ENCODE results near the gene OLFML3.
"Not testable (repeated sequence)": the region's sequence is repeated elsewhere in the genome, so short reads cannot be mapped to it uniquely, and the experiment has no call there.

Gene OLFML3

DNA sequence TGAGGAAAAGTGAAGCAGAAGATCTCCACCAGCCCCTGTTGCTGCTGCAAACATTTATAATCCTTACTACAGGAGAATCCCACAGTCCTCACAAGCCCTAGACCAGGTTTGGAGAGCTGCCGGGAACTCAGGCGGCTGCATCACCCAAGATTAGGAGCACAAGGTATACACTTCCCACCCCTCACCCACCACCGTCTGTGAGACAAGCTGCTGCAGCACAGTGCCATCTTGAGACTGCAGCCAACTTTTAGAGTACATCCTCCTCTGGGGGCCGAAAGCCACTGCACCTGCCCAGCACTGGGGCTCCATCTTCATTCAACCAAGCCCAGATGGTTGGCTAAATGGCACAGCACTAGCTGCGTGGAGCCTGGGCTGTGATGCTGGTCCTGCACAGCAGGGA is 13.8 kb downstream of the OLFML3 start:
- DNase-seq, result peak; percentile 28

DNA sequence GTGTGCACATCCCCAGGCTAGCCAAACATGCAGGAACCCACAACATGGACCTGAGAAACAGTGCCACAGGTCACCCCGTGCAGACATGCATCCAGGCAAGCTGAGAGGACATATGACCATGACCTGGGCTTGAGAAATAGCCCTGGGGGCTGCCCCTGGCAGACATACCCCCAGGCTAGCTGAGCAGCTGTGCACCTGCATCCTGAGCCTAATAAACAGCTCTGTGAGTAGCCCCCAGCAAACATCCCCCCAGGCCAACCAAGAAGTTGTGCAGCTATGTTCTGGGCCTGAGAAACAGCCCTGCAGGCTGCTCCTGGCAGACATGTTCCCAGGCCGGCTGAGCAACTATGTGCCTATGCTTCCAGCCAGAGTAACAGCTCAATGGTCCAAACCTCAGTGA is 14.5 kb downstream of the OLFML3 start:
- no peak for DNase-seq

DNA sequence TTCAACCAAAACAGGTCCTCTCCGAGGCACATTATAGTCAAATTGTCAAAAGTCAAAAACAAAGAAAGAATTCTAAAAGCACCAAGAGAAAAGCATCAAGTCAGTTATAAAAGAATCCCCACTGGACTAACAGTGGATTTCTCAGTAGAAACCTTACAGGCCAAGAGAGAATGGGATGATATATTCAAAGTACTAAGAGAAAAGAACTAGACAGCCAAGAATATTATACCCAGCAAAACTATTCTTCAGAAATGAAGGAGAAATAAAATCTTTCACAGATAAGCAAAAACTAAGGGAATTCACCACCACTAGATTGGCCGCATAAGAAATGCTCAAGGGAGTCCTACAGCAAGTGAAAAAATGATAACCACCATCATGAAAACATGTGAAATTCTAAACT is 16.1 kb downstream of the OLFML3 start:
- no peak for DNase-seq

DNA sequence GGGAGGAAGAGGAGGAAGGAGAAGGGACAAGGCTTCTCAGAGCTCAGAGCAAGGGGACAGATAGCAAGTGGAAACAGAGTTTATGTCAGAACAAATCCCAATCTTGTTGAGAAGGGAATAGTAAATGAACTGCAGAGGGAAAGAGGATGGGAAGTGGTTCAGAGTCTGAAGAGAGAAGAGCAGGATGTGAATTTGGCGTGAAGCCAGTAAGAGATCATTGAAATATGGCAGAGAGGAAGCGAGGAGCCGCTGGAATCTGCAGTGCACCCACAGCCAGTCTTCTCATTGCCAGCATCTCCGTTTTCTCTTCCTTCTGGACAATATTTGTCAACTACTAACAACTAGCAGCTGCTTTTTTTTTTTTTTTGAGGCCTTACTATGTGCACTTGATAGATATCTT is 19.1 kb downstream of the OLFML3 start:
- DNase-seq, result peak; percentile 53

DNA sequence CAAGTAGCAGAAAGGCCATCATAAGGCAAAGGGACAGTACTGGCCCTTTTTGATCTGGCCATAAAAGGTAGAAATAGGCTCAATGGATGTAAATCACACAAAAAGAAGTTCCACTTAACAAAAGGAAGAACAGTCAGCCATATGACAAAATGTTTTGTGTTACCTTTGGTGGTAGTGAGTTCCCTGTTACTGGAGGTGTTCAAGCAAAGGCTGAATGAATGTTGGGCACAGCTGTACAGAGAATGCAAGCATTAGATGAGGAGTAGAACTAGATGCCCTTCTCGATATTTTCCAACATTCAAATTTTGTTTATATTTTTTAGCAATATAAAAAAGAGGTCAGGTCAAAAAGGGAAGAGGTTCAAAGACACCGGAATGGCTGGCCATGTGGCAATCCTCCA is 20.0 kb downstream of the OLFML3 start:
- no peak for DNase-seq

DNA sequence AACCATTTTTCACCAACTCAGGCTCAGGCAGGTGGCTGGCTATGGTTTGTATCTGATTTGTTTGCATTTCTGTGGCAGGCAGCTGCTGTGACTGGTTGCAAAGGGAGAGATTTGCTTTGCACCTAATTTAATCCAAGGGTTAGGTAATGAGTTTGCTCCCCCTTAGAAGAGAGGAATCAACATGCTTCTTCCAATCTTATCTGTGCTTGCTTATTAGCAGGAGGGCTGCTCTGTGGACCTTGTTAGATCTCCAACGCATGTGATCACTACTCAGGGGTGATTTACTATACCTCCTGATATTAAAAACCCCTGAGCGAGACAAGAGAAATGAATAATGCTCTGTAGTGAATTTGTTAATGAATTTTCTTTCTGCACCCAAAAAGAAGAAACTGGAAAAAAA is 20.5 kb downstream of the OLFML3 start:
- peak; percentile 15 for DNase-seq

DNA sequence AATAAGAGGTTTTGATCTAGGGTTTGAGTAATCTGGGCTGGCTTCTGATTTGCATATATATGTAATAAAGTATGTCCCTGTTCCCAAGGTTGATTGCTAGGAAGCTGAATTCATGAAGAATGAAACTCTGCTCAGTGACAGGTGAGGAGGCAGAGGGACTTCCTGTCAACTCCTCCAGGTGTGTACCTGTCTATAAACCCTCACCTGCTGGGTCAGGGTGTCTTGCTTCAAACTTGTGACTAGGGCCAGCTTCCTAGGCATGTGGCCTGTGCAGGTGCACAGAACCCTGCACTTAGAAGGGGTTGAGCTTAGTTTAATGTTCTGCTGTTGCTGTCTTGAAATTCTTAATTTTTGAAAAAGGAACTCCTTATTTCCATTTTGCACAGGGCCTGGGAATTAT is 21.1 kb downstream of the OLFML3 start:
- DNase-seq, result no peak

DNA sequence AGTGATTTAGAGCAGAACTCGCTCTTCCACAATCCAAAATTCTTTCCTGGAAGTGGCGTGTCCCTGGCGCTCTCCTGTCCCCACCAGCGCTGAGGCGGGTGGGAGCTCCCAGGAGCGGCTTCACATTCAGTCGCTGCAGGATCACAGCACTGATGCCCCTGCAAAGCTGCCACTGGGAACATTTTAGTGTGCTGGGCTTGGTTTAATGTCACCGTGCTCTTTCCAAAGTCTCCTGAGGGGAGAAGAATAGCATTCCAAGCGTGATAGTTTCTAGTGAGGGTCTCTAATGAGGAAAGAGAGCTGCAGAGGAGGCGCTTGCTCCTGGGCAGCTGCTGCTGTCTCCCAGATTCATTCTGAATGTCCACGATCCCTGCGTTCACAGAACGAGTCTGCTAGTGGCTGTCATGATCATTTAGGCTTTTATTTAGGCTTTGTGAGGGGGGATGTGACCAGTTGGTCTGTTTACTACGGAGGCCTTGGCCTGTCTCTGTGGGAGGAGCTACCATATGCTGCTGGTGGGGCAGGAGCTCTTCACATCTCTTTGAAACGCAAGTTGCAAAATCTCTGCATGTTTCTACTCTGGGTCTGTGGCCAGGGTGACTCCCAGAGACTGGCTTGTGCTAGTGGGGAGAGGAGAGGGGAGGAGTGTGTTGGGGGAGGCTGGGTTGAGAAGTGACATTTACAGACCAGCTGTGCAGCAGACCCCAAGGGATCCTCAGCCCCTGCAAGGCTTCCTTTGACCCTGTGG is 23.4 kb downstream of the OLFML3 start:
- peak; percentile 13 for DNase-seq

DNA sequence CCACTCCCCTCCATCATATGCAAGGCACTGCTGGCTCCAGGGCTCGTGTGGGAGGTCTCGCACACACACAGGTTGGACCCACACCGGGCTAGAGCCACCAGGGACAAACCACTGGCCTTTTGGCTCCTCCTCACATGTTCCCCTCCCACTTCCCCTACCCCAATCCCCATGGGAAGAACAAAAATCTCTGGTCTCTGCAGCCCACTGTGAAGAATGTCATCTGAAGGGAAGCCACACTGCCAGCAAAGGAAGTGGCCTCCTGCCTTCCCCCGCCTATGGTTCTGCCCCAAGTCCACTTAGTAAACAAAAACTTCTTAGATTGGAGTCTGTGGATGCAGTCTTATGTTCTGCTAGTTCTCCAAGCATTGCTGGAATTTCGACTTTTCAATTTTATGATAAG is 24.2 kb downstream of the OLFML3 start:
- DNase-seq, result no peak

DNA sequence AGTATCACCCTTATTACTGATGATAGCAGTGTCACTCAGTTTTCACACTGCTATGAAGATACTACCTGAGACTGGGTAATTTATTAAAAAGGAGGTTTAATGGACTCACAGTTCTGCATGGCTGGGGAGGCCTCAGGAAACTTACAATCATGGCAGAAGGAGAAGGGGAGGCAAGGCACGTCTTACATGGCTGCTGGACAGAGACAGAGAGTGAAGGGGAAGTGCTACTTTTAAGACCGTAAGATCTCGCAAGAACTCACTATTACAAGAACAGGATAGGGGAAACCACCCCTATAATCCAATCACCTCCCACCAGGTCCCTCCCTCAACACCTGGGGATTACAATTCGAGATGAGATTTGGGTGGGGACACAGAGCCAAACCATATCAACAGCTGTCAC is 27.6 kb downstream of the OLFML3 start:
- DNase-seq, result not testable (repeated sequence)

DNA sequence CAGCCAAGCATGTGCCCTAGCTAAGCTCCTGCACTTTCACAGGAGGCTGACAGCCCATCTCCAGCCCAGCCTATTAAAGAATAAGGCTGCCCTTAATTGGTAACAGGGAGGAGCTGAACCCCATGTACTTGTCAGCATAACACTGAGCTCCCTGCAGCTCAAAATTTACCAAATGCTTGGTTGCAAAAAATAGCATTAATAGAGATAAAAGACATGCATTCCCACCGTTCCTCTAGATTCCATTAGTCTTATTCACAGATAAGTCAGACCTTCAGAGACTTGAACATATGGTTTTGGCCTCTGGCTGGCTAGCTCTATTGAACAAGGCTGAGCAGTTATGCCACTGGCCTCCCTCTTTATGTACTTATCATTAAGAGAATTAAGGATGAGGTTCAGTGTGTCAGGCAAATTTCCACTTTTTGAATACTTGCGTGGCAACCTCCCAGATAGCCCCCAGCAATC is 29.2 kb downstream of the OLFML3 start:
- DNase-seq, result peak; percentile 45

DNA sequence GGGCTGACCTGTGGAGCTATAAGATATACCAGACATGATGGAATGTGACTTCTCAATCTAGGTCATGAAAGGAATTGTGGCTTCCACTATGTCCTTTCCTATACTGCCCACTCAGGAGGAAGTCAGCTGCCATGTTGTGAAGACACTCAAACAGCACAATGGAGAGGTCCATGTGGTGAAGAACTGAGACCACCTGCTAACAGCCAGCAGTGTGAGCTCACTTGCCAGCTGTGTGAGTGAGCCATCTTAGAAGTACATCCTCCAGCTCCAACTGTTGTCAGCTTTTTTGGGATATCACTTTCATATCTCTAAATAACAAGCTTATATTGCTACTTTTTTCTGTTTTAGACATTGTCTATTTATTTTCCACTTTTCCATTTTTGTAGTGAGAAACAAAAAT is 29.7 kb downstream of the OLFML3 start:
- DNase-seq, result no peak

DNA sequence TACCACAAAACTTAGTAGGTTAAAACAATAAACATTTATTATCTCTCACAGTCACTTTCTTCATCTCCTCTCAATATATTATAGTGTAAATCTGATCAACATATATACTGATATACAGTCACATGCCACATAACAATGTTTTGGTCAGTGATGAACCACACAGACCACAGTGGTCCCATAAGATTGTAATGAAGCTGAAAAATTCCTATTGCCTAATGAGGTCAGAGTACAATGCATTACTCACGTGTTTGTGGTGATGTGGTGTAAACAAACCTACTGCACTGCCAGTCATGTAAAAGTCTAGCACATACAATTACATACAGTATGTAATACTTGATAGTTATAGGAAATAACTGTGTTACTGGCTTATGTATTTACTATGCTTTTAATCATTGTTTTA is 30.1 kb downstream of the OLFML3 start:
- DNase-seq, result no peak

DNA sequence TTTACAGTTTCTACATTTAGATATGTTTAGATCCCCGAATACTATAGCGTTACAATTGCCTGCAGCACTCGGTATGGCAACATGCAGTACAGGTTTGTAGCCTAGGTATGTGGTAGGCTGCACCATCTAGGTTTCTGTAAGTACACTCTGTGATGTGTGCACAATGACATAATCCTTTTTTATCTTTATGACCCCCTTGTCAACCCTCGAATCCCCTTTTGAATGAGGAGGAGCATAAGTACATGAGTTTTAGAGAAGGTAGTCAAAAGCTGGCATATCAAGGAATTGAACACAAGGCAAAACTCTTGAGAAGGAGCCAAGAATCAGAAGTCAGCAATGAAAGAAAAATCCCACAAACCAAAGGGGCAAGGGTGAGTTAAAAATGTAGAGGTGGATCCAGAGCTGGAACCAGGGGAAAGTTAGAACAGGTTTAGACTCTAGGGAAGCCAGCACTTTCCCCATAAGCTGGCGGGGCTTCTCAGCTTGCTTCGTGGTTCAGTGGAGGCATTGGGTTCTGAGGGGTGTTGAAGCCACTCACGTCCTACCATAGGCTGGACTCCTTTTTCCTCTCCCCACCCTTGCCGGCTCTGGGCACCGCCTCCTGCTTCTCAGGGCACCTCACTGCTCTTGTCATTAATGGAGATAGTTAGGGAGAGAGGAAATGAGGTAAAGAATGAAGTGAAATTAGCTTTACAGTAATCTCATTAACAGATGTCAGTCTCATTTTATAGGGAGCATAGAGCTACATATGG is 31.3 kb downstream of the OLFML3 start:
- DNase-seq, result peak; percentile 51

DNA sequence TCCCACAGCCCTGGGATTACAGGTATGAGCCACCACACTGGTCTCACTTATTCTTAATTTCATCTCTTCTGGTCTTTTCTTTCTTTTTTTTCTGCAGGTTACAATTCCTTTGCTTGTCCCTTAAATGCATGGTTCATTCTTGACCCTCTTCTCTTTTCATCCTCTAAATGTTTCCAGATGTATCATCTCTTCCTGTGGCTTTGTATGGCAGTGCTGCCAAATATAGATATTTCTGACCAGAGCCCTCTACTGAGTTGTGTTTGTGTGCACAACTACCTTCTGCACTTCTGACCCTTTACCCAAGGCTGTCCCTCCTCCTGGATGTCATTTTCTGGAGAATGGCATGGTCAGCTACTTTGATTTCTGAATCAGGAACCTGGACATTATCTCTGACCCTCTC is 32.5 kb downstream of the OLFML3 start:
- DNase-seq, result no peak

DNA sequence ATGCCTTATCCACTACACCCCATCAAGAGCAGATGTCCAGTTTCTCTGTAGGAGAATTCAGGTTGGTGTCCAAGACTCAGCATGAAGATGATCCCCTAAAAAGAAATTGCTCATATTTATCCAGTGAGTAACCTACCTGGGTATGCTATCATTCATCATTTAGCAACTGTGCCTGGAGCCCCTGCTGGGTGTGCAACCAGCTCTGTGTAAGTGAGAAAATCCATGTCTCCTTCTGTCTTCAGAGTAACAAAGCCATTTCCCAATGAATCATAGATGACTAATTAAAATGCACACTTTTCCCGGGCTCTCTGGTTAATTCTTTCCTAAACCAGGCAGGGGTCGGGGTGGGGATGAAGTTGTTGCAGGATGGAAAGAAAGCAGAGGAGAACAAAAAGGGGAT is 35.8 kb downstream of the OLFML3 start:
- DNase-seq, result no peak

DNA sequence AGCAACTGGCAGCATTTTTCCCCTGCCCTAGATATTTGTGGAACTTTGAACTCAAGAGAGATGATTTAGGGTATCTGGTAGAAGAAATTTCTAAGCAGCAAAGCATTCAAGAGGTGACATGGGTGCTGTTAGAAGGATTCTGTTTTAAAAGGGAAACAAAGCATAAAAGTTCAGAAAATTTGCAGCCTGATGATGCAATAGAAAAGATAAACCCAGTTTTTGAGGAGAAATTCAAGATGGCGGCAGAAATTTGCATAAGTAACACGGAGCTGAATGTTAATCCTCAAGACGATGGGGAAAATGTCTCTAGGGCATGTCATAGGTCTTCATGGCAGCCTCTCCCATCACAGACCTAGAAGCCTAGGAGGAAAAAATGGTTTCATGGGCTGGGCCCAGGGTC is 40.5 kb downstream of the OLFML3 start:
- DNase-seq, result not testable (repeated sequence)

DNA sequence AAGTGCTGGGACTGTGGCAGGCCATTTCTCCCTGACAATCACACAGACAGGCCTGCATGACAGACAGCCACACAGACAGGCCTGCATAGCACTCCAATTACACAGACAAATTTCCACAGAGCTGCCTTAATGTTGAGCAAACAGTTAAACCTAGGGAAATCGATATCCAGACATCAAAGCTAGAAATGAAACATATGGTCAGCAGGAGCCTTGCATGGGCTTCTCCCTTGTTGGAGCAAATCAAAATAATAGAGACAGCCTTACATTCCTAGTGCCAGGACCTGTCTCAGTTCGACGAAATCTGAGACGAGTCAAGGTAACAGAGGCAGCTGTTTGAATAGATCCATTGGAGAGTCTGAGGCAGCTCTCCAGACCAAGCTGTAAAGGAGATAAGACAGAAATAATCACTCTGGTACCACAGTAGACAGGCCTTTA is 42.4 kb downstream of the OLFML3 start:
- DNase-seq, result peak; percentile 33

DNA sequence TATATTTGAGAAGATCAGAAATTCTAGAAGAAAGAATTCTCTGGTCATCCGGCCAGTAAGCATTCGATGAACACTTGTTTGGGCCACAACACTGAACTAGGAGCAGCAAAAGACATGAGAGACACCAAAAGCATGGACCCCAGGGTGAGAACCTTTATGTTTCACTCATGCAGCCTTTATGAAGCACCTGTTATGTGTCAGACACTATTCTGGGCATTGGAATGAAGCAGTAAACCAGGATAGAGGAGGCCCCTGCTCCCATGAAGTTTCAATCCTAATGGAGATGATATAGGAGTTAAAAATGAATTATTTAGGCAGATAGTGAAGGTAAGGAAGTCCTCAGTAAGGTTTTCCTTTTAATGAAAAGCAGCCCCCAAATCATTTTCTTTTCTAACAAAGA is 43.6 kb downstream of the OLFML3 start:
- DNase-seq, result no peak

DNA sequence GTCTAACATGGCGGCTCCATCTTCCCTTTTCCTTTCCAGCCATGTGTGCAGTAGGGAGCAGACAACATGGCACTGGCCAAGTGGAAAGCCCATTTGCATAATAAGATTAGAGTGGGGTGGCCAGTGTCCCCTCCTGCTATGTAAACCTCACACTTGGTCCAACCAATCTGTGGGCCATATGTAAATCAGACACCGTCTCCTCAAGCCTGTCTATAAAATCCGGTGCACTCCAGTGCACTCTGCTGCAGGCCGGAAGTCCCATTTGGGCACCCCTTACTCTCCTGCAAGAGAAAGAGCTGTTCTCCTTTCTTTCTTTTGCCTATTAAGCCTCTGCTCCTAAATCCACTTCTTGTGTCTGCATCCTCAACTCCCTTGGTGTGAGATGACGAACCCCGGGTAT is 44.1 kb downstream of the OLFML3 start:
- DNase-seq, result peak; percentile 98

DNA sequence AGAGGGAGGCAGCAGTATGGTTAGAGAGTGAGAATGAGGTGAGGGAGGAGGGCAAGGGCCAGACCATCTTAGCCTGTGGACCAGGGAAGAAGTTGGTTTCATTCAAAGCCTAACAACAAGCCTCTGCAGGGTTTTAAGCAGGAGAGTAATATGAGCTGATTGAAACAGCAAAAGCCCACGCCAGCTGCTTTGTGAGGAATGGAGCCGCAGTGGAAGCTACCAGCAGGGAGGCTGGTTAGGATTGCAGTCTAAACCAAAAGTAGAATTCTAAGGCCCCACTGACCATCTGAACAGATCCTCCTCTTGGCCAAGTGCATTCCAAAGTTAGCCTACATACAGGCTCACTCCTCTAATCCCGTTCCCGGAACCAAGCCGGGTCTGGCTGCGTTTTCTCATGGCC is 44.8 kb downstream of the OLFML3 start:
- DNase-seq, result peak; percentile 72

DNA sequence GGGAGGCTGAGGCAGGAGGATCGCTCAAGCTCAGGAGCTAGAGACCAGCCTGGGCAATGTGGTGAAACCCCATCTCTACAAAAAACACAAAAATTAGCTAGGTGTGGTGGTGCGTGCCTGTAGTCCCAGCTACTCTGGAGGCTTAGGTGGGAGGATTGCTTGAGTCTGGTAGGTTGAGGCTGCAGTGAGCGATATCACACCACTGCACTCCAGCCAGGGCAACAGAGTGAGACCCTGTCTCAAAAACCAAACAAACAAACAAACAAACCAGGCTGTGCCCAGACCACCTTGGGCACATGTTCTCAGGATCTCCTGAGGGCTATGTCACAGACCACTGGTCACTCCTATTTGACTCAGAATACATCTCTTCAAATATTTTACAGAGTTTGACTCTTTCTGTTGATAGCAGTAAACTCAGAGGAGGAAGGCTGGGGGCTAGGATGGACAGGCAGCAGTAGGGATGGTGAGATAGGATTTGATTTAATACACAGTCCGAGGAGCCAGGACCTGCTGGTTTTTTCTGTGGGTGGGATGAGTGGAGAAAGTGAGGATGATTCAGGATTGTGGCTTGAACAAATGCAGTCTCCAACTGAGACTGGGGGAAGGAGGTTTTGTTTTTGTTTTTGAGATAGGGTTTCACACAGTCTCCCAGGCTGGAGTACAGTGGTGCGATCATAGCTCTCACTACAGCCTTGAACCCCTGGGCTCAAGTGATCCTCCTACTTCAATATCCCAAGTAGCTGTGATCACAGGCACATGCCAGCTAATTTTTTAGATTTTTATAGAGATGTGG is 46.5 kb downstream of the OLFML3 start:
- DNase-seq, result no peak

DNA sequence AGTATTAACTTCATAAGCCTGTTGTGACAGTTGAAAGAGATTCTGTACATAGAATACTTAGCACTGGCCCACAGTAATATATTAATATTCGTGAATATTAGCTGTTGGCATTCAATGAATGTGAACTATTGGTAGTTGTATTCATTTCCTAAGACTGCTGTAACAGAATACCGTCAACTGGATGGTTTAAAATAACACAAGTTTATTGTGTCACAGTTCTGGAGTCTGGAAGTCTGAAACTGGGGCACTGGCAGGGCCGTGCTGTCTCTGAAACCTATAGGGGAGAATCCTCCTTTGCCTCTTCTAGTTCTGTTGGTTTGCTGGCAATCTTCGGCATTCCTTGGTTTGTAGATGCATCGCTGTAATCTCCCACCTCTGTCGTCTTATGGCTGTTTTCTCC is 47.5 kb downstream of the OLFML3 start:
- no peak for DNase-seq

Measured in NCI-H82 (cell line).